CD4-positive, alpha-beta T cell treated with Interleukin-4 for 4 hours (primary cell): ENCODE measurements around the gene TMEM98.
"Not testable (repeated sequence)": the region's sequence is repeated elsewhere in the genome, so short reads cannot be mapped to it uniquely, and the experiment has no call there.

Source experiments
- DNase-seq: peaks from one replicate; pipeline ENCODE4 v3.0.0-alpha.2; 2020

Gene TMEM98

GRCh38 chr17:32927724-32928585, at the start of gene TMEM98:
Gene TMEM98, plus strand, starts transcription at chr17:32928153. Its CDS starts 3,376 bp downstream, at chr17:32931529.
- DNase-seq, result no peak

- DNase-seq, result no peak
Observed at GRCh38 chr17:32878211-32878610, 49.7 kb upstream of the TMEM98 start.

GRCh38 chr17:32879134-32879533, 48.8 kb upstream of the TMEM98 start:
- DNase-seq, result no peak

- no peak for DNase-seq
Observed at GRCh38 chr17:32880671-32881453, 47.1 kb upstream of the TMEM98 start.

- no peak for DNase-seq
Observed at GRCh38 chr17:32882029-32882428, 45.9 kb upstream of the TMEM98 start.

- DNase-seq, result no peak
Observed at GRCh38 chr17:32882734-32883133, 45.2 kb upstream of the TMEM98 start.

- DNase-seq, result not testable (repeated sequence)
Observed at GRCh38 chr17:32886951-32887350, 41.0 kb upstream of the TMEM98 start.

- not testable (repeated sequence) for DNase-seq
Observed at GRCh38 chr17:32887410-32887809, 40.5 kb upstream of the TMEM98 start.

- DNase-seq, result no peak
Observed at GRCh38 chr17:32894245-32894644, 33.7 kb upstream of the TMEM98 start.

GRCh38 chr17:32896647-32897258, 31.2 kb upstream of the TMEM98 start:
- no peak for DNase-seq

GRCh38 chr17:32899236-32900013, 28.5 kb upstream of the TMEM98 start:
- no peak for DNase-seq

- no peak for DNase-seq
Observed at GRCh38 chr17:32901743-32902142, 26.2 kb upstream of the TMEM98 start.

- no peak for DNase-seq
Observed at GRCh38 chr17:32903774-32904673, 23.9 kb upstream of the TMEM98 start.

- DNase-seq, result no peak
Observed at GRCh38 chr17:32904891-32905290, 23.1 kb upstream of the TMEM98 start.

- no peak for DNase-seq
Observed at GRCh38 chr17:32907583-32907982, 20.4 kb upstream of the TMEM98 start.

GRCh38 chr17:32909787-32910369, 18.1 kb upstream of the TMEM98 start:
- DNase-seq, result peak; percentile 43

- DNase-seq, result no peak
Observed at GRCh38 chr17:32910769-32911168, 17.2 kb upstream of the TMEM98 start.

- no peak for DNase-seq
Observed at GRCh38 chr17:32912218-32912897, 15.6 kb upstream of the TMEM98 start.

- no peak for DNase-seq
Observed at GRCh38 chr17:32913593-32913992, 14.4 kb upstream of the TMEM98 start.

- no peak for DNase-seq
Observed at GRCh38 chr17:32914181-32914580, 13.8 kb upstream of the TMEM98 start.

GRCh38 chr17:32915245-32915644, 12.7 kb upstream of the TMEM98 start:
- DNase-seq, result no peak
